AG10803 (cell line): ENCODE data around the gene GIPC2.

Experiments
- DNase-seq: peaks from one replicate; pipeline ENCODE4 v3.0.0; 2010; ENCODE audit warnings: low read depth
- H3K4me3 ChIP-seq: 2 replicates; pipeline ENCODE4 v1.5.1; 2011; ENCODE audit warnings: mild to moderate bottlenecking, low read length, control low read depth
- TF ChIP-seq, protein P1 (sequence below): conservative IDR thresholded peaks from 2 replicates; pipeline ENCODE4 v1.5.1; 2011; ENCODE audit warnings: mild to moderate bottlenecking, low read length, control low read depth, inconsistent platforms

GIPC2 gene

DNA sequence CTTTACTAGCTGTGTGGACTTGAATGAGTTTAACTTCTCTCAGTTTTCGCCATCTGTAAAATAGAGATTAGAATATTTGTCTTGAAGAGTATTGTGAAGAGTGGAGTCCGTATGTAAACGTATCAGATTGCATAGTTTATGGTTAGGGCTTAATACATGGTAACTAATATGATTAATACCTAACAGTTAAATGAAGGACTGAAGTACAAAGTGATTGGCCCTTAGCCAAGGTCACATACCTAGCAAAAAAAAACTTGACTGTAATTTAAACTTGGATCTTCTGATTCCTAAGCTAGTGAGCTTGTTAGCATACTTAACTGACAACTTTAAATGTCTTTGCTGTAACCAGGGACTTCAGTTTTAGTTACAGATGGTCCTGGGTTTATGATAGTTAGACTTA, 1.9 kb downstream of the GIPC2 start:
- H3K4me3 ChIP-seq: no peak overlapping the region
- no peak for DNase-seq
- TF ChIP-seq, protein P1, sequence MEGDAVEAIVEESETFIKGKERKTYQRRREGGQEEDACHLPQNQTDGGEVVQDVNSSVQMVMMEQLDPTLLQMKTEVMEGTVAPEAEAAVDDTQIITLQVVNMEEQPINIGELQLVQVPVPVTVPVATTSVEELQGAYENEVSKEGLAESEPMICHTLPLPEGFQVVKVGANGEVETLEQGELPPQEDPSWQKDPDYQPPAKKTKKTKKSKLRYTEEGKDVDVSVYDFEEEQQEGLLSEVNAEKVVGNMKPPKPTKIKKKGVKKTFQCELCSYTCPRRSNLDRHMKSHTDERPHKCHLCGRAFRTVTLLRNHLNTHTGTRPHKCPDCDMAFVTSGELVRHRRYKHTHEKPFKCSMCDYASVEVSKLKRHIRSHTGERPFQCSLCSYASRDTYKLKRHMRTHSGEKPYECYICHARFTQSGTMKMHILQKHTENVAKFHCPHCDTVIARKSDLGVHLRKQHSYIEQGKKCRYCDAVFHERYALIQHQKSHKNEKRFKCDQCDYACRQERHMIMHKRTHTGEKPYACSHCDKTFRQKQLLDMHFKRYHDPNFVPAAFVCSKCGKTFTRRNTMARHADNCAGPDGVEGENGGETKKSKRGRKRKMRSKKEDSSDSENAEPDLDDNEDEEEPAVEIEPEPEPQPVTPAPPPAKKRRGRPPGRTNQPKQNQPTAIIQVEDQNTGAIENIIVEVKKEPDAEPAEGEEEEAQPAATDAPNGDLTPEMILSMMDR: no peak

DNA sequence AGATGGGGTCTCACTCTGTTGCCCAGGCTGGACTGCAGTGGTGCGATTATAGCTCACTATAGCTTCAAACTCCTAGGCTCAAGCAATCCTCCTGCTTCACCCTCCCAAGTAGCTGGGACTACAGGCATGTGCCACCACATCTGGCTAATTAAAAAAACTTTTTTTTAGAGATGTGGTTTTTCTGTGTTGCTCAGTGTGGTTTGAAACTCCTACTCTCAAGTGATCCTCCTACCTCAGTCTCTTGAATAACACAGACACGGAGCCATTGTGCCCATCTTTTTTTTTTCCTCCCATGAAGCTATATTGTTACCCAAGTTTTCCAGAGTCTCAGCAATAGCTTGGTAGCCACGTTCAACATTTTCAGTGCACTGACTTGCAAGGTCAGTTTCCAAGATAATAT, 2.7 kb downstream of the GIPC2 start:
- no peak for DNase-seq
- no peak overlapping the region for H3K4me3 ChIP-seq
- TF ChIP-seq, protein P1: no peak

DNA sequence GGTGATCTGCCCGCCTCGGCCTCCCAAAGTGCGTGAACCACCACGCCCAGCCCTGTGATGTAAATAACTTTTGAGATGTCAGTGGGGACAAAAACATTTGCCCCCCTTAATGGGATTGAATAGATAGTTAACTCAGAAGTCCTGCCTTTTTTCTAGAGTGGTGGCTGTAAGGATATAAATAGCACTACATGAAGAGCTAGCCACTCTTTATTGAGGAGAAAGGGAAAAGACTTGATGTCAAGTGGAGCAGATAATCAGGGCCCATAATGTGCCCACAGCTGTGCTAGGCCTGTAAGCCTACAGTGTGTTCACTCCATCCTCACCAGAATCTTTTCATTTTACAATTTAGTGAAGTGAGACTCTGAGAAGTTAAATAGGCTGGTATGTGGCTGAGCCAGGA, 3.6 kb downstream of the GIPC2 start:
- TF ChIP-seq, protein P1: no peak
- DNase-seq: no peak
- H3K4me3 ChIP-seq: no peak overlapping the region

DNA sequence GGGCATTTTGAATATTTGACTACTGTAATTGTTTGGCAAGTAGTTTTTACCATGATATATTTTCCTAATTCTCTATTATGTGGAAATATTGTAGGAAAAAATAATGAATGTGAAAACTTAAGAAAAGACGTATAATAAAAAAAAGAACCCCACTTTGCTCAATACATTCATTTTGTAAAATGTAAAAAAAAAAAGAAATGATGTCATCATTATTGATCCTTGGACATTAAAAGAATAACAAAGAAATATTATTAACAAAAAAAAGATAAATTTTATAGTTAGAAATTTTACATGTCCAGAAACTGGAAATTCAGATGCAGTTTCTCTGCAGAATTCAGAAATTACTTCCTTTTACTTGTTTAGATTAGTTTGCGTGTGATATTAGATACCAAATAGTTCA, 5.2 kb downstream of the GIPC2 start:
- TF ChIP-seq, protein P1: no peak
- H3K4me3 ChIP-seq: no peak overlapping the region
- DNase-seq: no peak

DNA sequence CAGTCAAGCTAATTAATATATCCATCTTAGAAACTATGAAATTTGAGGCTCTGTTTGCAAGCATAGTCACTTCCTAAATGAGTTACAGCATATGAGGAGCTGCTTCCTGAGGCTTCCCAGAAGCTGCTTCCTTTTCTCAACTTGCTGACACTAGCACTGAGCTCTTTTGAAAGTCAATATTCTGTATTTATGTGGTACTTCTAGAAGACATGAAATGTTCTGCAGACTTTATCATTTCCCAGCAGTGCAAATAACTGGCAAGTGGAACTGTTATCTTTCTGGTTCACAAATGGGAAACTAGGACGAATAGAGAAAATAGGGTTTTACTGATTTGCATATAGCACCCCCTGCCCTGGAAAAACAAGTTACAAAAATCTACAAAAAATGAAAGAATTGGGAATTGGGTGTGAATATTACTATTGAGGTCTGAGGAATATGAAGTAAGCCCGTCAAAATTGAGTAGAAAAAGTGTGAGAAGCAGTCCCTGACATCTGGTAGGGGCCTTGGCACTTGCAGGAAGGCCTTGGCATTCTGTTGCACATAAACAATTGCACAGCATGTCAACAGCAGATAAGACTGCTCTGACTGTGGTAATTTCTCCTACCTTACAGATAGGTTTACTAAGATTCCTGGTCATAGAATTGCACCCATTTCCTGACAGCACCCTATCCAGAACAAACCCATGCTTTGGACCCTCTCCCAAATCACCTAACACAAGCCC, 7.1 kb downstream of the GIPC2 start:
- no peak overlapping the region for H3K4me3 ChIP-seq
- DNase-seq: no peak
- TF ChIP-seq, protein P1: no peak

DNA sequence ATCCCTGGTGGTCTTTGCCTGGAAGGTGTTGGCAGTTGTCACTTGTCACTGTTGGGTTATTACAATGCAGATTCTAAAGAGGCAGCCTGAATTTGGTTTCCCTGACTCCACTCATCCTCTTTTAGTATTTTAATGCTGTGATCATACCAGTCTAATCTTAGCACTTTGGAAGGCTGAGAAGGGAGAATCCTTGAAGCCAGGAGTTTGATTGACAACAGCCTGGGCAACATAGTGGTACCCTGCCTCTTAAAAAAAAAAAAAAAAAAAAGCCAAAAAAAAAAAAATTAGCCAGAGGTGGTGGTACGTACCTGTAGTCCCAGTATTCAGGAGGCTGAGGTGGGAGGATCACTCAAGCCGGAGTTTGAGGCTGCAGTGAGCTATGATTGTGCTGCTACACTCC, 7.7 kb downstream of the GIPC2 start:
- no peak overlapping the region for H3K4me3 ChIP-seq
- TF ChIP-seq, protein P1: no peak
- no peak for DNase-seq

DNA sequence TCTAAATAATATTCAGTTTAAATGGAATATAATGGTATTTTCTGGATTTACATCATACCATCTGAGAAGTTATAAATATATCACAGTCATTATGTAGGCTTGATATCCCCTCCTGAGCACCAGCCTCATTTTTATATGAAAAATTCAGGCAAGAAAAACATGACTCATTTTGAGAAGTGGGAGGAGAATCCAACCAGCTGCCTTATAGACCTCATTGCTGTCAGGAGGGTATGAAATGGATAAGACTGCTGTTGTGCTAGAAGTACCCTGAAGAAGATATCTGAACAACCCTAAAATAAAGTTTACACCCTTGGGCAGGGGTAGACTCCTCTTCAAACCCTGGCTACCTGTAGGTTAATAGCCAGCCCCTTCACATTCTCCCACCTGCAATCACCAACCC, 8.8 kb downstream of the GIPC2 start:
- no peak overlapping the region for H3K4me3 ChIP-seq
- TF ChIP-seq, protein P1: no peak
- no peak for DNase-seq
